ENCODE results near the gene RNF212.

The RNF212 gene

DNA sequence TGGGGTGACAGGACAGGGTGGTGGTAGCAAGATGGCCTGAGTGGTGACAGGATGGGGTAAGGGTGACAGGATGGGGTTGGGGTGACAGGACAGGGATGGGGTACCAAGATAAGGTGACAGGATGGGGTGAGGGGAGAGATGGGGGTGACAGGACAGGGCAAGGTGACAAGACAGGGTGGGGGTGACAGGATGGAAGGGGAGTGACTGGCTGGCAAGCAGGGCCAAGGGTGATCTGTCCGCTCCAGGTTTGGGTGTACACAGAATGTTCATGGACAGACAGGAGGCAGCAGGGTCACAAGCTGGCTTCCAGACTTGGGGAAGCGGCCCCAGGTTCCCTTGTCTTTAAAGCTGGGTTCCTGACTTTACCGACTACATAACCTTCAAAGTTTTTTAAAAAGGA is 23.3 kb downstream of the RNF212 start:
- no peak for DNase-seq

DNA sequence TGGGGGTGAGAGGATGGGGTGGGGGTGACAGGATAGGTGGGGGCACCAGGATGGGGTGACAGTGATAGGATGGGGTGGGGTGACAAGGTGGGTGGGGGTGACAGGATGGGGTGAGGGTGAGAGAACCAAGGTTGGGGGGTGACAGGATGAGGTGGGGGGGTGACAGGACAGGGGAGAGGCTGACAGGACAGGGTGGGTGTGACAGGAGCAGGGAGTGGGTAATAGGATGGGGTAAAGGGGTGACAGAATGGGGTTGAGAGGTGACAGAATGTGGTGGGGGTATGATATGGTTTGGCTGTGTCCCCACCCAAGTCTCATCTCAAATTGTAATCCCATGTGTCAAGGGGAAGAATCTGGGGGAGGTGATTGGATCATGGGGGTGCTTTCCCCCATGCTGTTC is 26.0 kb downstream of the RNF212 start:
- DNase-seq = no peak

DNA sequence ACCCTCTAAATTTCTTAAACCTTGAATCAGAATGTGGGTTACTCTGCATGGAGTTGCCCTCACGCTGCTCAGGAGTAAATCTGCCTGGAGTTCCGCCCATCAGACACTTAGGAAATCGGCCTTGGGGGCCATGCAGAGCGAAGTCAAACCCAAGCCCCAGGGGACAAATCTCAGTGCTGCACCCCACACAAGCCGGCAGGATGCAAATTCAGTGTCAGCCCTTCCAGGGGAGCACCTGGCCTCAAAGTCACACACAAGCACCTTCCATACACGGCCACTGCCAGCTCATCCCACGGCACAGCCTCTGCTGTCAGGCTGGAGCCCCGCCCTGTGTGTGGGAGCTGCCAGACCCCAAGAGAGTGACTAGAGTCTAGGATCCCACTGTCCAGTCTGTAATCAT is 27.4 kb downstream of the RNF212 start:
- no peak for DNase-seq

DNA sequence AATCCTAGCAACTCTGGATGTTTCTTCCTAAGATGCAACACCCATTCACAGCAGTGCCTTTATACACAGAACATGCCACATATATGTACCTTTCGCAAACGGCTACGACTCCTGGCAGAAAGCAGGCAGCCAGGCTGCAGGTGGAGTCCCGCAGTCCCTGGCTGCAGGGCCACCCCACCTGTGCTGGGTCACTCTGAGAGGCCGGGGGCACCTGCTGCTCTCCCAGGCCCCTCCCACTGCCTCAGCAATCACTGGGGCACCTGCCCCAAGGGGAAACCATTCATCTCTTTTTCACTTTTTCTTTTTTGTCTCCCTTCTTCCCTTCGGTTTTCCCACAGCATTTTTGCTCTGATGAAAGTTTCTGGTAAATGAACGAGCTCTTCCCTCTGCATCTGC is 28.0 kb downstream of the RNF212 start:
- no peak for DNase-seq

DNA sequence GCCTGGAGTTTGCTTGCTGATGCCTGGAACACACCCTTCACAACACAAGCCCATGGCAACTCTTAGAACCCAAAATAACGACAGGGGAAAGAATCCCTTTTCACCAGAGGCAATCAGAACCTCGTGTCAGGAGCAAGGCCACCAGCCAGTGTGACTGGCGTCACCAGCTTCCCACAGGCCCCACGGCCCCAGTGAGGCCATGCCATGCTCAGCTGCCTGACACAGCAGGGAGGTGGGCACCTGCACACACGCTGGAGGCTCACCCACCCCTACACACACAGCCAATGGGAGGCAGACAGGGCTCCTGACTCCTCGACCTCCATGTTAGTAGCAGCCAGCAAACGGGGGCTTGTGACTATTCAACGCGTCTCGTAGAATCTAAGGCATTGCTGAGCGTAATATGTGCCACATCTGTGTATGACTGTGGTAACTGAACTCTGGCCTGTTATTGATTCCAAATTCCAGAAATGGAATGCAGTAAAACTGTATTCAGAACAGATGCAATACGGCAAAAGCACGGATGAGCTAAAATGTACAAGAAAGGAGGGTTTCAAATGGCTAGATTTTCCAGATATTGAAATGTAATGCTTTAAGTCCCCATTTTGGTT is 28.5 kb downstream of the RNF212 start:
- no peak for DNase-seq

DNA sequence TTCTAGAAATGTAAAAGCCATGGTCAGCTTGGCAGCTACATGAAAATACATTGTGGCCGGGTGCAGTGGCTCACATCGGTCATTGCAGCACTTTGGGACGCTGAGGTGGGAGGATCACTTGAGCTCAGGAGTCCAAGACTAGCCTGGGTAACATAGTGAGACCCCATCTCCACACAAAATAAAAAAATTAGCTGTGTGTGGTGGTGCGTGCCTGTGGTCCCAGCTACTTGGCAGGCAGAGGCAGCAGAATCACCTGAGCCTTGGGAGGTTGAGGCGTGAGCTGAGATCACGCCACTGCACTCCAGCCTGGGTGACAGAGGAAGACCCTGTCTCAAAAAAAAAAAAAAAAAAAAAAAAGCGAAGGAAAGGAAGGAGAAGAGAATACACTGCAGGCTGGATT is 29.0 kb downstream of the RNF212 start:
- no peak for DNase-seq

DNA sequence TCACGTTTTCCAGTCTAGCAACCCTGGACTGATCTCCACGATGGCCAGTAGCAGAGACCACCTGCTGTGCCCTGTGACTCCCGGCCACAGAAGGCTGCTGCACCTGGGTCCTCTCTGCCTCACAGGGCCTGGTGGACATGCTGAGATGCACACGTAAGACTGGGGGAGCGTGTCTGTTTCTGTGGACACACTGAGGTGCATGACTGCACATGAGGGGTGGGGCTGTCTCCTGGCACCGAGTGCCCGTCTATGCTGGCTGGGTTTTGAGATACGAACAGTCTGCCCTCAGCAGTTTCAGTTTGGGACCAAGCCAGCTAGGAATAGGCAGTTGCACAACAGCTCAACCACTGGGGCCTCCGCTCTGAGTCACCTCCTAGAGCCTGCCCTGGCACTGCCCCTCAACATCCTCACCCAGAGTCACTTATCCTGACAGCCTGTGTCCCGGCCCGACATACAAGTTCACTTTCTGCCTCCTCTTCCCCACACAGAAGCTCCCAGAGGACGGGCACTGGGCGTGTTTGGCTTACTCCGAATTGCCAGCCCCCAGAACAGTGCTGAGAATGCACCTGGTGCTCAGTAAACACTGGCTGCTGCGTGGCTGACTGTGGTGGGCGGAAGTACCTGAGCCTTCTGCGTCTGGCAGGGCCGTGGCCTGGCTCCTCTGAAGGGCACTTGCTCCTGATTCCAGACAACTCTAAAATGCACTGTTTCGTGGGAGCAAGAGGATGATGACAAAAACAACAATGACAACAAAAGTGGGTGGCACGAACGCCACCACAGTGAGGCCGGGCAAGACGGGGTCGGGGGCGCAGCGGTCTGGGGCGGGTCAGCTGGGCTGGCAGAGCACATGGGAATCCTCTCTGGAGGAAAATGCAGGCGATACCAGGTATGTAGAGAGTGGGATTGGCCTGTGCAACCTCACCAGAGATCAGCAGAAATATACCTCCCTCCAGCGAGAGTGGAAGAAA is 30.9 kb downstream of the RNF212 start:
- peak; percentile 88 for DNase-seq

DNA sequence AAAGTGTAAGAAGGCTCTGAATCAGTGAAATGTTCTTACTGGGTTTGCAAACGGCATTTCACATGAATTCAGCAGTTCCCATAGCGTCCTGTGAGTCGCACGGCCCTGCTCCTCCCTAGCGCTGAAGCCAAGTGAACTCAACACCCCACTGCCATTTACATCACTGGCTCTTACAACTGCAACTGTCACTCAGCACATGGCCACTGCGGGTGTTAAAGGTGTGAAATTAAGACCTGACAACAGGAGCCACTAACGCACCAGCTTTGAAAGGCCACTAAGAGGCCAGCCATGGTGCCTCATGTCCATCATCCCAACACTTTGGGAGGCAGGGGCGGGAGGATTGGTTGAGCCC is 31.7 kb downstream of the RNF212 start:
- DNase-seq = peak; percentile 50

DNA sequence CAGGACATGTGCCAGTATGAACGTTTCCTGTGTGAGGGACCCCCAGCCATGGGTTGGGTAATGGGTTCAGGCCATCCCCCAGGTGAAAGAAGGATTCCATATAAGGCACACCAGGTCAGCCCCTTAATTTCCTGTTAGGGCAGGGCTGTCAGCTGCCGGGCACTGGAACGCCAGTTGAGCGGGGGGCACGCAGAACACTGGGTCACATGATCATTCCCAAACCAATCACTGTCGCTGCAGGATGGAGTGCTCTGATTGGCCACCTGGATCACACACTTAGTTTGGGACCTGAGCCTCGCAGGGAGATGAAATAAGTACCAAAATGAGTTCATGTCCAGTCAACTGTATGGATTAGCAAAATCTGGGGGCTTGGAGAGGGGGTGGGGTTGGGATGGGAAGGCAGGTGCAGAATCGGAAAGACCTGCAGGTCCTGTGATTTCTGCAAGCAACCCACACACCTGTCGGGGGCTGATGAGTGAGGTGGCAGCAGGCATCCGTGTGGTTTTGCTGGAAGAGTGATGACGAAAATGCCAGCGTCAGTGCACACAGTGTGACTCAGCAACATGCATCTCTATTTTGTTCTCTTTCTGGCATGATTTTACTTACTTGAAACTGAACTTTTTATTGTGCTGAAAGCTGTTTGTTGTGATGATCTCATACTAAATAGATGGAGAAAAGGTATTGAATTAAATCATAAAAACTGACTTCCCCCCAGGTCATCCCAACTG is 32.2 kb downstream of the RNF212 start:
- peak; percentile 40 for DNase-seq

DNA sequence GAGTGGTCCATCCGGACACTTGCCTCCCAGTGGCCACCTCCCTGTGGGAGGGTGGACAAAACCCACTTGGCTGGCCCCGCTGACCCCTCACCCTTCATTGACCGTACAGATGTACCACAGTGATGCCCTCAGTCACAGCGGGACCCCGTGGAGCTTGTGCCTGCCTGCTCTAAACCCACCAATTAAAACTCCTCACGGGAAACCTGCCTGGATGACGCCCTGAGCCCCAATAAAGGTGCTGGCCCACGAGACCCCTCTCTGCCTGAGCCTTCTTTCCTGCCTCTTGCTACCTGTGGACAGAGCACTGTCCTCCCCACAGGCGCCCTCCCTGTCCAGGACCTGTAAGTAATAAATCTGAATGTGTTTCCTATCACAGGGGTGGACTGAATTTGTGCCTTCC is 32.9 kb downstream of the RNF212 start:
- DNase-seq = no peak

DNA sequence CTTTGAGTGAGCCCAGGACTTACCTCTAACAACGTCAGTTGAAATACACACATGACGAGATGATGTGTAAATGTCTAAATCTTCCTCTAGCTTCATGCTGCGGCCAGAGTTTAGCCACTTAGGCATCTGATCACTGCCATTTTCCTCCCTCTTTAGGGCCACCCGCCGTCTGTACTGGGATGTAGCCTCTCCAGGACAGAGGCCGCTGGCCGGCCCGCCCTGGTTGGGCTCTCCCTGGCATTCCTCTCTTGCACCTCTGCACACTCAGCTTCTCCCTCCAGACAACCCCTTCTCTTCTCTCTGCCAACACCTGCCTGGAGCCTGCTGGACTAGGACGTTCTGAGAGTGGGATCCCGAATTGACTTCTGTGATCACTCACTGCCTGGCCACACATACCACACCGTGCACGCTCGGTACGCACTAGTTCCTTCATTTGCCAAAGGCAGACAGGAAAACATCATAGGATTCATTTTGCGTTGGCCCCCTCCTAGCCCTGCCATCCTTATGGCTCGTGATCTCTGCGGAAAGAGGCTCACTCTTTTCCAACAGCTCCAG is 33.6 kb downstream of the RNF212 start:
- no peak for DNase-seq

DNA sequence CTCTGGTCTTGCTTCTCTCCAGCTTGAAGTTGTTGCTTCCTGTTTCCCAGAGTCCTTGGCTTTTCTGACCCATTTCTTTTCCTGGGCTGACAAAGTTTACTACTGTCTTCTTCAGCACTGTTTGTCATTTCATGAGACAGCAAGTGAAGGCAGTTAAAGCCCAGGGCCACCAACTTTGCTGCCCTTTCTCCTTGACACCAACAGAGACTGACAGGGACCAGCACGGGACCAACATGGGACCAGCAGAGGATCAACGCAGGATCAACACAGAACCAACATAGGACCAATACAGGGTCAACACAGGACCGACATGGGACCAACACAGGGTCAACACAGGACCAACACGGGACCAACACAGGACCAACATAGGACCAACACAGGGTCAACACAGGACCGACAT is 34.9 kb downstream of the RNF212 start:
- no peak for DNase-seq

DNA sequence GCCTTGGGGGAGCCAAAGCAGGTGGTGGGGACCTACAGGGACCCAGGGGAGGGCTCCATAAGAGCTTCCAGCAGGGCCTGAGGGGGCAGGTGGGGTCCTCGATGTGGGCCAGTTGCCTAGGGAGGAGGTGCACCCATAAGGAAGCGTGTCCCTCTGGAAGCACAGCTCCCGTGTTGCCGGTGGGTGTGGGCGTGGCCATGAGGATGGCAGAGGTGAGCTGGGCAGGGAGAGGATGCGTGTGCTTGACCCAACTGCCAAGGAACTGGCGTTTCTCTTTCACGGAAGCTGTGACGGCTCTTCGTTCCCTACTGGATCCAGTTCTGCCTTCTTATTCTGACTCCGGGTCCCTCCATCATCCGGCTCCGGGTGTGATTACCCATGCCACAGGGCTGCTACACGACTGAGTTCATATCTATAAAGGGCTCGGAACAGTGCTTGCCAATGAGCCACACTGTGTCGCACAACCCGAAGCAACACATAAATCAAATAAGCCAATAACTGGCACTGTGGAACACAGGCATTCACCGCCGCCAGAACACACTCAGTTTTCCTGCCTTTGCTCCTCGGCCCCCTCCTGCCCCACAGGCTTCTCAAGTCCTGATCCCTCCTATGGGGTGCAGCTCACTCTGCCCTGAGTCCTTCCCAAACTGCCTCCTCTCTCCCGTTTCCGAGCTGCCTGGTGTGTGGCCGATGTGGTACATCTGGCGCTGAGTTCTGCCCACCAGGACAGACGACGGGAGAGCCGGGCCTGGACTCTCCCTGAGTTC is 35.5 kb downstream of the RNF212 start:
- DNase-seq = no peak

DNA sequence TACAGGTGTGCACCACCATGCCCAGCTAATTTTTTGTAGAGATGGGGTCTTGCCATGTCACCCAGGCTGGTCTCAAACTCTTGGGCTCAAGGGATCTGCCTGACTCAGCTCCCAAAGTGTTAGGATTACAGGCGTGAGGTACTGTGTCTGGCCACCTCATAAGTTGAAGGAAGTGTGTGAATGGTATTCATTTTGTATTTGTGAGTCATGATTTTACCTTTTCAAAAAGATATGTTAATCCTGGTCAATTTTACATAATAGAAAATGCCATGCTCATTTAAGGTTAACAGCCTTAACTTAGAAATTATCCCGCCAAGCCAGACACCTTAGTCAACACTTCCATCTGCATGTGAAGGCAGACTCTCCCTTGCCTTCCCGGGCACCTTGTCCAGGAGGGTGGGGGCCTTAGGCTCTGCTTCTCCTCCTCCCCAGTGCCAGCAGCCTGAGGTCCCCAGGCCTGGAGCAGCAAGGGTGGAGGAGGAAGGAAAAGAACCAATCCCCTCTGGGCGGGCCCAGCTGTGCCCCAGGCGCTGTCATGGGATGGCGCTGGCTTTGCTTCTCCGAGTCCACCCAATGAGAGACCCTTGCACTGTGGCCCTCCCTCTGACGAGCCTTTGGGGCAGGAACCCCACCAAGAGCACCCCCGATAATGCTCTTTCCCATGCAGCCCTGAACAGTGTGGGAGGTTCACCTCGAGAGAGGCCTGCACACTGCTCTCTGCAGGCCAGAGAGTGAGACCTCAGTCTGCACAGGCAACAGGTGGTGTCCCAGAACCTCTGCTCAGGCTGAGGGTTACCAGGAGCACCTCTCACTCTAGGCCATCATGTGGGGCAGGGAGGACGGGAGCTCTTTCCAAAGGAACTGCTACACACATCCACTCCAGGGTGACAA is 37.3 kb downstream of the RNF212 start:
- DNase-seq = no peak

DNA sequence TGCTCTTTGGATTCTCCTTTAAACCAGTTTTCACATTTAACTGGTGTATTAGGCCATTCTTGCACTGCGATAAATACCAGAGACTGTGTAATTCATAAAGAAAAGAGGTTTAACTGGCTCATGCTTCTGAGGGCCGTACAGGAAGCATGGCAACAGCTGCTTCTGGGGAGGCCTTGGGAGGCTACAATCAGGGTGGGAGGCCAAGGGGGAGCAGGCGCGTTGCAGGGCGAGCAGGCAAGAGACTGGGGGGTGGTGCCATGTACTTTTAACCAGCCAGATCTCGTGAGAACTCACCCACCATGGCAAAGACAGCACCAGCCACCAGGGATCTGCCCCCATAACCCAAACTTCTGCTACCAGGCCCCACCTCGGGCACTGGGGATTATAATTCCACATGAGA is 38.1 kb downstream of the RNF212 start:
- DNase-seq = no peak

DNA sequence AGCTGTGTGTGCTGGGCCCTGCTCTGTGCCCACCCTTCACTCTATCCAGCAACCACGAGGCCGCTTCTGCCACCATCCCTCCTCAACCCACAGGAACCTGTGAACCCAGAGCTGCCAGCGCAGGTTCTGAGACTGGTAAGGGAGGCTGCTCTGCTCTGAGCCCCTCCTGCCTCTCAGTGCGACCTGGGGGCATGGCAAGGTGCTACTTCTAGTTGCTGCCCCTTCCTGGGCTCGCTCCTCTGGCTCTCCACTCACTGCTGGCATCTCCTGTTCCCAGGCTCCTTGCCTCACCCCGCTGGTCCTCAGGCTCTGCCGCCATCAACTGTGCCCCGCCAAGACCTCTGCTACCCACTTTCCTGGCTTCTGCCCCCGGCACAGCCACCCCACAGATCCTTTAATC is 39.3 kb downstream of the RNF212 start:
- DNase-seq = no peak

DNA sequence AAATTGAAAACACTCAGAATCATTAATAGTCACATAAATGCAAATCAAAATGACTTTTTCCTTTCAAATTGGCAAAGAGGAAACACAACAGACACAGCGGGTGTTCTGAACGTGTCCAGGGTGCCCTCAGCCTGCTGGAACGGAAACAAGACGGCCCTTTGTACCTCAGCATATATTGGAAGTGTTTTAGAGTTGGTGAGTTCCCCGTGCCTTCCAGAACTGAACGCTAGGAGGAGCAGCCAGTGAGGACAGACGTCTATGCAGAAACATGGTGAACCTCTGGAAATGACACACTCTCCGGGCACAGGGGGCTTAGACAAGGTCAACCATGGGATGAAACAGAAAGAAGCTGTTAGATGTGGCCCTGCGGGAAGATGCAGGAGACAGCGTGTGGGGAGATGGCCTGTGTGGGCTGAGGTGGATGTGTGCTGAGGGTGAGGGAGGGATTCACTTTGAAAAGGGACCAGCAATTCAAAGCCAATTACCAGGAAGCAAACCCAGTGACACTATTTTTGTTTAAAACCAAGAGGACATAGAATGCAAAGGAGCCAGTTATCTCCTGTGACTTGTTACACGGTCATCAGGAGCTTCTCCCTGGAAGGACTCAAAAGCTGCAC is 40.4 kb downstream of the RNF212 start:
- peak; percentile 67 for DNase-seq

DNA sequence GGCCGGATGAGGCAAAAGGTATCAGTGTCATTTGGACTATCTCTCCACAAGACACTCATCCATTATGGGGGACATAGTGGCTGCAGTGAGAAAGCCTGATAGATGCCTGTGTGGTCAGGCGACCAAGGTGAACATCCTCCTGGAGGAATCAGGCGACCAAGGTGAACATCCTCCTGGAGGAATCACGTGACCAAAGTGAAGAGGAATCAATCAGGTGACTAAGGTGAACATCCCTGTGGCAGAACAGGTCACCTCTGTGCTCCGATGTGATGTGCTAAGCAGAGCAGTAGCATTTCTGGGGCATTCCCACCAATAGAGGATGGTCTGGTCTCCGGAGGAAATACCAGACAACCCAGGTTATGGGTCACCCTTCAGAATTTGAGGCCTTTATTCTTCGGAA is 44.0 kb downstream of the RNF212 start:
- DNase-seq = no peak

DNA sequence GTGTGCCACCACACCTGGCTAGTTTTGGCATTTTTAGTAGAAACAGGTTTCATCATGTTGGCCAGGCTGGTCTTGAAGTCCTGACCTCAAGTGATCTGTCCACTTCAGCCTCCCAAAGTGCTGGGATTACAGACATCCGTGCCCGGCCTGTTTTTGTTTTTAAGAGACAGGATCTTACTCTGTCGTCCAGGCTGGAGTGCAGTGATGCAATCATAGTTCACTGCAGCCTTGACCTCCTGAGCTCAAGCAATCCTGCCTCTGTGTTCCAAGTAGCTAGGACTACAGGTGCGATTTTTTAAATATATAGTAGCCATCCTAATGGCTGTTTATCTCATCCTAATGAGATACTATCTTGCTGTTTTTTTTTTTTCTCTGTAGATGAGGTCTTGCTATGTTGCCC is 47.6 kb downstream of the RNF212 start:
- DNase-seq = no peak

DNA sequence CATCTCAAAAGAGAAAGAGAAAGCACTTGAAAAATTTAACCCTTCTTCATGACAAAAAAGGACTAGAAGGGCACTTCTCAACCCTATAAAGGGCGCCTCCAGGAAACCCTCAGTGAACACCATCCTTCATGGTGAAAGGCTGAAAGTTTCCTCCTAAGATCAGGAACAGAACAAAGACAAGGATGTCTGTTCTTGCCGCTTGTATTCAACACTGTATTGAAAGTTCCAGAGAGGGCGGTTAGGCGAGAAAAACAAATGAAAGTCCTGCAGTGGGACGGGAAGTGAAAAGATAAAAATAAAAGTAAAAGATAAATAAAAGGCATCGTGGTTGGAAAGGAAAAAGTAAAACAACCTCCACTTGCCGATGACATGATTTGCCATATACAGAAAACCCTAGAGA is 50.9 kb downstream of the RNF212 start:
- no peak for DNase-seq

DNA sequence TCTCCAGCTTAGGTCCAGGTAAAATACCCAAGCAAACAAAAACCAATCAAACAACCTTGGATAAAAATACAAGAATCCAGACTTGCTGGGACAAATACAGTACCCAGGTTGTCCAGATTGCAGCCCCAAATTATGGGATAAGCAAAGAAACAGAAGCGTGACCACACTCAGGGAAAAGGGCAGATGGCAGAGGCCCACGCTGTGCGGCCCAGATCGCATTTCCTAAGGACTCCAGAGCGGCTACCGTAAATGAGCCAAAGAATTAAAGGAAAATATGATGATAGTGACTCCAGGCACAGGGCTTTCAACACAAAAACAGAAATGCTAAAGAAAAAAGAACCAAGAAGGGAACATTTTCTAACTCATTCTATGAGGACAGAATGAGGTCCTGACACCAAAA is 51.6 kb downstream of the RNF212 start:
- DNase-seq = no peak

Measured in suppressor macrophage treated with lipopolysaccharide for 4 hours (primary cell).